ENCODE data around the gene TPST1.

DNA sequence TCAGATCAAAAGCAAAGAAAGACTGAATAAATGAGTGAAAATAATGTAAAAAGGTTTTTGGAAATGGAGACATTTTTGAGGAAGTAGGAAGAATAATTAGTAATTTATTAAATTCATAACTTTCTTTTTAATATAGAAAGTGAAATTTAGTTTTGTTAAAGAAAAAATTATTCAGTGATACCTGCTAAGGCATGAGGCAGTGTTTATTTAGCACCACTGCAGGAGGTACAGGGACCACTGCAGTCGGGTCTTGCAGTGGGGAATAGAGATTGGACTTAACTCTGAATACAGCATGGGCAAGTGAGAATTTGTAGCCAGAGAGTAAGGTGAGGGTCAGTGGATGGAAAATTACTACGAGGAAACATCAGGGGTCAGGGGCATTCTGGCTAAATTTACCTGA lies 39.9 kb downstream of the TPST1 start:
- TF ChIP-seq, protein P1, sequence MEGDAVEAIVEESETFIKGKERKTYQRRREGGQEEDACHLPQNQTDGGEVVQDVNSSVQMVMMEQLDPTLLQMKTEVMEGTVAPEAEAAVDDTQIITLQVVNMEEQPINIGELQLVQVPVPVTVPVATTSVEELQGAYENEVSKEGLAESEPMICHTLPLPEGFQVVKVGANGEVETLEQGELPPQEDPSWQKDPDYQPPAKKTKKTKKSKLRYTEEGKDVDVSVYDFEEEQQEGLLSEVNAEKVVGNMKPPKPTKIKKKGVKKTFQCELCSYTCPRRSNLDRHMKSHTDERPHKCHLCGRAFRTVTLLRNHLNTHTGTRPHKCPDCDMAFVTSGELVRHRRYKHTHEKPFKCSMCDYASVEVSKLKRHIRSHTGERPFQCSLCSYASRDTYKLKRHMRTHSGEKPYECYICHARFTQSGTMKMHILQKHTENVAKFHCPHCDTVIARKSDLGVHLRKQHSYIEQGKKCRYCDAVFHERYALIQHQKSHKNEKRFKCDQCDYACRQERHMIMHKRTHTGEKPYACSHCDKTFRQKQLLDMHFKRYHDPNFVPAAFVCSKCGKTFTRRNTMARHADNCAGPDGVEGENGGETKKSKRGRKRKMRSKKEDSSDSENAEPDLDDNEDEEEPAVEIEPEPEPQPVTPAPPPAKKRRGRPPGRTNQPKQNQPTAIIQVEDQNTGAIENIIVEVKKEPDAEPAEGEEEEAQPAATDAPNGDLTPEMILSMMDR (optimal IDR thresholded peaks at IDR 0.05 in 1 of 3, IDR thresholded peaks at IDR 0.05 in 1 of 3, conservative IDR thresholded peaks at IDR 0.05 in 1 of 3; ENCODE audit: extremely low read depth in 1 of 3, insufficient read depth in 2 of 3, low read length in 3 of 3): no peak
- TF ChIP-seq EZH2 (IDR thresholded peaks at IDR 0.05; ENCODE audit: low read length): no peak

Measured in keratinocyte (primary cell).